T1000 (cell line): Measurements from ENCODE around the gene PCSK5.
"Not testable (repeated sequence)": the region's sequence is repeated elsewhere in the genome, so short reads cannot be mapped to it uniquely, and the experiment has no call there.

Experiments used
- DNase-seq: peaks from one replicate; lab custom pipeline; 2025; ENCODE audit warnings: mixed read lengths; lab: John Stamatoyannopoulos, UW

PCSK5 gene

DNA sequence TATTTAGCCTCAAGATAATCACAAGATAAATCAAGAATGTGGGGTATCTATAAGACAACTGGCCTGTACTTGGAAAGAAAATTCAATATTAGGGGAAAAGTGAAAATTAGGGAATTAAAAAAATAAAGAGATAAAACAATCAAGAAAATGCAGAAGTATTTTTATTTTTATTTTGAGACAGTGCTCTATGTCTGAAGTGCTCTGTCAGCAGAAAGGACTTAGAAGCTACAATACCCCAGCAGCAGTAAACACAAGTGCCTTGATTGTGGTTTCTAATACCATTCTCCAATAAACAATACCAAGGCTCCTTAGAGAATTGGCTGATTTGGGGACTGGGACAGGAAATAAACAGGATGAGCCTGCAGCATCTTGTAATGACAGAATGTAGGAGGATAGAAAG lies 358.8 kb downstream of the PCSK5 start:
- no peak for DNase-seq

DNA sequence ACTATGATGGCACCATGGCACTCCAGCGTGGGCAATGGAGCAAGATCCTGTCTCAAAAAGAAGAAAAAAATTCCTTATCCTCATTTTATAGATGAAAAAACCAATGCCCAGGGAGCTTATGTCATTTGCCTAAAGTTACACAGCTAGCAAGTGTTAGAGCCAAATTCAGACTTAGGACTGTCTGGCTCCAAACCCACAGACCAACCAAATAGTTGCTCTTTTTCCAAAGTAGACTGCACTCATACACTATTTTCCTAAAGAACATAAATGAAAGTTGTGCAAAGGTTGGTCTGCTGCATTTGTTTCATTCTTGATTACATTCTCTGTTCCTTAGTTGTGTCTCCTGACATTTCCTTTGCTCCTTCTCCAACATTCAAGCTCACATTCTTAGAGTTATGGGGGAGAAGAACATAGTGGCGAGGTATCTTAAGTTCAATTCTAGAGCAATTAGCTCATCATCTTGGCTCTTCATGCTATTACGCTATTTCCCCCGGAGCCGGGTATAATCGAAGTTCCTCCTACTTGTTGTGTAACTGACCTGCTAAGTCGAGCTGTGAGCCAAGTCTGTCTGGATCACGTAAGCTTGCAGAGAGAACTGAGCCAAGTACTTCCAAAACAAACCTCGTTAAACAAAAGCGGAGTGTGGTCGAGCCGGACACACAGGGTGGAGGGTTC lies 365.4 kb downstream of the PCSK5 start:
- peak; percentile 25 for DNase-seq

DNA sequence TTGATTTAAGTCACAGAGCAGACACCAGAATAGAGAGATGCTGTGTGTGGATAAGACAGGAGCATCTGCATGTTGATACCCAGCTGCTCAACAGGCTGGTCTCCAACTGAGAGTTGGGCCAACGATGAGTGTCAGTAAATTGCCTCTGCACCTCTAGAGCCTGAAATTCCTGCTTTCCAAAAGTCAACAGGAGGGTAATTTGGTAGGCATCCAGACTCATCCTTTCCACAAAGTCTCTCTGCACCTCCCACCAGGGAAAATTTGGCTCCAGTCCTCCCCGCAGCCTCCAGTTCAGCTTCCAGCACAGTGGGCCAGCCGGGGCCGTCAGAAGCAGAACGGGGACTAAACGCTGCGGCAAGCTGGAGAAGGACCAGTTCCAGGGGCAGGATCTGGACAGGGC lies 366.8 kb downstream of the PCSK5 start:
- no peak for DNase-seq

DNA sequence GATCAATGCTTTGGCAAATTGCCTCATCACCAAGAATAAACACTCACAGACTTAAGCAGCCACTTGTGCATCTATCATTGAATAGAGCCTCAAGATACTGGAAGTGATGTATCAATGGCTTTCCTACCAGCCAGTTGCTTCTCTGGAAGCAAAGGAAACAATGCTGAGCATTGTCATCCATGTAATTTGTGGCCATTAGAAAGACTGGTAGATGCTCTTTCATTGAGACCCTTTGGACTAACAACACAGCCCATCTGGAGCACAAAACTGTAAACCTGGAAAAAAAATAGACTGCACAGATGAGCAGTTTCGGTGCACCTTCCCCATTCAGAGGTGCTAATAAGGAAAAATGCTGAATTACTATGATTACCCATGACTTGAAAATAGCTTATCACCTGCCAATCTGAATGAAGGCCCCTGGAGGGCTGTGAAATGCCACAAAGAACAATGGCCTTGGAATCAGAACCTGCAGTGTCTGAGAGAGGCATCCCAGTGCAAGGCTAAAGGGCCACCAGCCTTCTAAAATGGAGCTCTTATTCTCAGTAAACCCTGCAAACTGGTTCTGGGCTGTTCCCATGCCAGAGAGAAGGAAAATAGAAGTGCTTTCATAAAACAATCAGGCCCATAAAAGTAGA lies 376.3 kb downstream of the PCSK5 start:
- DNase-seq = no peak

DNA sequence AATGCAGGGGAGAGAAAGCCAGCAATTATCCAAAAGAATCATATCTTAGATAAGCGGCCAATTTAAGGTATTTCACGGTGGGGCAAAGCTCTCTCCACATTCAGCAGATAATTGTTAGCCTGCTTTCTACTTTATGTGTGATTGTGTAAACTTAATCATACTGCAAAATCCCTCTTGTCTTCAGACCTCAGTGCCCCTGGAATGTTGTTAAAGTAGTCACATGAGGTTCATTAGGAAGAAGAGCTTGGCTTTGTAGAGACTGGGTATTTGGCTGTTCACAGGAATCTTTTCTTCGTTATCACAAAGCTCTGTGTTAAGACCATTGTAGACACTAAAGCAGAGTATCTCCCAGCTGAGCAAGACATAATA lies 376.8 kb downstream of the PCSK5 start:
- no peak for DNase-seq

DNA sequence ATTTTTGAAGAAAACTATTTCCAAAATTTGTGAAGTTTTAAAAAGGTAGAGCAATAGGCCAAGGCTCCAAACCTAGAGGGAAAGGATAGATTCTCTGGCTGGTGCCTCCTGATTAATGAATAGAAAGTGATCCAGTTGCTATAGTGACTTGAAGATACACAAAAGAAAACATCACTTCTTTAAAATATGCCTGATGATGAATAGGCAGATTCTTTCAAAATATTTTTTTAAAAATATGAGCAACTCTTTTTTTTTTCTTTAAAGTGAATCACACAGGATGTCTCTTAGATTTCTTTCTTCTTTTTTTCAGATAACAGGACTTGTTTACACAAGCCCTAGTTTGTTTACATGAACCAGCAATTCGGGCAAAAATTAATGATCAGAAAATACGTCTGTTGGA lies 379.3 kb downstream of the PCSK5 start:
- DNase-seq = no peak

DNA sequence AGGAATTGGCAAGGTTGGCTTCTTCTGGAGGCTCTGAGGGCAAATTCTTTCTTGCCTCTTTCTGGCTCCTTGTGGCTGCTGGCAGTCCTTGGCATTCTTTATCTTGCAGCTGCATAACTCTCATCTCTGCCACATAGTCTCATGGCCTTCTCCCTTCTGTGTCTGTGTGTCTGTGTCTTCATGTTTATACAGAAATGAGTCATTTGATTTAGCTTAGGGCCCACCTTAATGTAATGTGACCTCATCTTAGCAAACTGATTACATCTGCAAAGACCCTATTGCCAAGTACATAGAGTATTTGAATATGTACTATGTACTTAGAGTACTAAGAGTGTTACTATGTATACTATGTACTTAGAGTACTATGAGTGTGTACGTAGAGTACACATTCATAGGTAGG lies 381.3 kb downstream of the PCSK5 start:
- no peak for DNase-seq

DNA sequence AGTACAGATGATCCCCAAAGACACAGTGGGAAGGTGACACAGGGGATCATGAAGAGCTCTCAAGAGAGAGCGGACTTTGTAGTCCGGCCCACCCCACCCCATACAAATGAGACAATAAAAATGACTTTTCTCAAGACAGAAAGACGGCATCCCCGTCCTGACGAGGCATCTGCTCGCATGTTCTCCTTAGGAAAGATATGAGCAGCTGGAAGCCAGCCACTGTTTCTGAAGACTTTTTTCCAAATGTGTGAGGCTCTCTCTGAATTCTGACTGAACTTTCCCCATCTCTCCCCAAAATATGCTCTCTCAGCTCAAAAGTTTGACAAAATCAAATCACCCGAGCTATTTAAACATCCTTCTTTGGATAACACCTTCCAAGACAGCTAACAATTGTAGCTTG lies 398.6 kb downstream of the PCSK5 start:
- no peak for DNase-seq

DNA sequence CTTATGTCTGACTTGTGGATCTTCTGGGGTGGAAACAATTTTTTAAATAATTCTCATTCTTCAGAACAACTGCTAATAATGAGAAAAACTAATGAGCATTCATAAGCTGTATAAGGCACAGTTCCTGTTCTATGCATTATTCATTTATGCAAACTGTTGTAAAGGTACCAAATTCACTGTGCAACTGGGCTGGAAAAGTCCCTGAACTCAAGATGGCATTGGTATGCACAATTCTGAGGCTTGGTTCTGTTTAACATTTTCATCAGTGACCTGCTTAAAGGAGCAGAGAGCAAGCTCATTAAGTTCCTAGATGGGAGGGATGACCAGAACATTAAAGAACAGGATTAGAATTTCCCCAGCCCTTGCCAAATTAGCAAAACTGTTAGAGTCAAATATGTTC lies 399.2 kb downstream of the PCSK5 start:
- no peak for DNase-seq

DNA sequence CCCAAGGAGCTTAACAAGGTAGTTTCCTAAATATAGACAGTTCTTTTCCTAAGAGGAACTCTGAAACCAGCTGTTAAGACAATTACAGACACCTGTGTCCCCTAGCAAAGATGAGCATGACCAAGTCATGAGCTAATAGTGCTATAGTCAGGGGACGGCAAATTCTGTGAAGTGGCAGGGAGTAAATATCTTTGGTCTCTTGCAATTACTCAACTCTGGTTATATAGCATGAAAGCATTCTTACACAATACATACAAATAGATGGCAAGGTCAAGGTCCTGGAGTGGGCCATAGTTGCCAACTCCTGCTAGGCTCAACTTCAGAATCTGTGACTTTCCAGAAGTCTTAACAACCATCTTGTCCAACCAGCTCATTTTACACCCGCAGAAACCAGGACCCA lies 400.1 kb downstream of the PCSK5 start:
- DNase-seq = no peak

DNA sequence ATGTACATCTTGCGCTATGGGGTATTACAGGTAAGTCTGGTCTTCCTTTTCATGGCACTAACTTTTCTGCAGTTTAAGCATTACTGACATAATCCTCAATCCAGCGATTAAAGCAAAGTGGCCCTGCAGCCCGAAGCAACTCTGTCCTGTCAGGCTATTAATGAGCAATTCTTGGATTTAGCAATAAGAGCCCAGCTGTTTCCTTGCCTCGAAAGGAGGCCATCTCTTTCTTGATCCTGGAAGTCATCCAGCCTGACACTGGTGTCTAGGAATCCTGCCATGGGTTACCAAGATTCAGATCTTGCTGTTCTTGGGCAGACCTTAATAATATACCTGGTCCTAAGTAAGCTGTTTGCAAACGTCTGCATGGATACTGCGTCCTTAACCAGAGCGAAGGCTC lies 401.8 kb downstream of the PCSK5 start:
- no peak for DNase-seq

DNA sequence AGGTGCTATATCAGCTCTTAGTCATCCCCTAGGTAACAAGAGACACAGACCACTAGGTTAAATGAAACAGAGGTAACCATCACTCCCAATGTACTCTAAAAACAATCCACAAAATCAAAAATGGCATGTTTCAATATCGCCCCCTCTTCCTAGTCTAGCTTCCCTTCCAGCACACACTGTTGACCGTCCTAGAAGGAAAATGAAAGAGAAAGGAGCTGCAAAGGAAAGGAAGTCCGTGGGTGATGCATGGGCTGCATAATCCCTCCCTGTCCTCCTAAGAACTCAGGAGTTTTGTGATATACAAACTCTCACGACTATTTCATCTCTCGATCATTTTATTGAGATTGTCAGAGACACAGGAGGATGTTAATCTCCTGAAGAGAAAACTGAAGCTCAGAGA lies 402.2 kb downstream of the PCSK5 start:
- no peak for DNase-seq

DNA sequence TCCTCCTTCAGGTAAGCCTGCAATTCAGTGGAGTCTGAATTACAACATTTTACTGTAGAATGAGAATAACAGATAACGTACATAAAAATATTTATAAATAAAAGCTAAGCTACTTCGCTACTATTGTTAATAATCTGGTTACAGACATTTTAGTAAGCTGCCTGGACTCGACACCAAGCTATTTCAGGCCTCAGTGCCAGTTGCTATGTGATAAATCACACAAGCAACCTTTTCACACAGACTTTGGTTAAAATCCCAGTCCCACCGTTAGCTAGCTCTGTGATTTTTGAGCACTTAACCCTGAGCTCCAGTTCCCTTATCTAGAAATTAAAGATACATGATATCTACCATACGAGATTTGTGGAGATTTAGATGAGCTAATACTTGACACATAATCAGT lies 403.8 kb downstream of the PCSK5 start:
- DNase-seq = no peak

DNA sequence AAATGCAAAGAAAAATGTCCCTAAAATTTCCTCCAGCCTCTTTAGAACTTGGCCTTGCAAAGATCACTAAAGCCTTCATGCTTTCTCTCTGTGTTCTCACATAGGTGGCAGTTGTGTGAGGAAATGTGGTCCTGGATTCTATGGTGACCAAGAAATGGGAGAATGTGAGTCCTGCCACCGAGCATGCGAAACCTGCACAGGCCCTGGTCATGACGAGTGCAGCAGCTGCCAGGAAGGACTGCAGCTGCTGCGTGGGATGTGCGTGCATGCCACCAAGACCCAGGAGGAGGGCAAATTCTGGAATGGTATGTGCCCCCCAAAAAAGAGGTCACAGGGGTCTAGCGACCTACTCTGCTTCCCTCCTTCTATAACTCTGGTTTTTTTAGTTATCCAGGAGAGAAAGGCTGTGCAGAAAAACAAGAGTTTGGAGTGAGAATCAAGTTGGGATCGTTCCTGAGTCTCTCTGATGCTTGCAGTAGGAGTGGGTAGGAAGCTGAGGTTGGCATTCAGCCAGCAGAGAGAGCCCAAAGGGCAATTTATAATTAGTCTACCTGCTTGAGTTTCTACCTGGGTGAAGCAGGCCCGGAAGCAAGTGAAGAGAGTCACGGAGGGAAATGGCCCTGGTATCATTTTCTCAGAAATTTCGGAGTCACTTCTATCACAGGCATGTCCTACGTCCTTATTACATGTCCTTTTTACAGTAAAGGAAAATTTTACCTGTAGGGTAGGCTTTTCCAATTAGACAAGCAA lies 406.3 kb downstream of the PCSK5 start:
- no peak for DNase-seq

DNA sequence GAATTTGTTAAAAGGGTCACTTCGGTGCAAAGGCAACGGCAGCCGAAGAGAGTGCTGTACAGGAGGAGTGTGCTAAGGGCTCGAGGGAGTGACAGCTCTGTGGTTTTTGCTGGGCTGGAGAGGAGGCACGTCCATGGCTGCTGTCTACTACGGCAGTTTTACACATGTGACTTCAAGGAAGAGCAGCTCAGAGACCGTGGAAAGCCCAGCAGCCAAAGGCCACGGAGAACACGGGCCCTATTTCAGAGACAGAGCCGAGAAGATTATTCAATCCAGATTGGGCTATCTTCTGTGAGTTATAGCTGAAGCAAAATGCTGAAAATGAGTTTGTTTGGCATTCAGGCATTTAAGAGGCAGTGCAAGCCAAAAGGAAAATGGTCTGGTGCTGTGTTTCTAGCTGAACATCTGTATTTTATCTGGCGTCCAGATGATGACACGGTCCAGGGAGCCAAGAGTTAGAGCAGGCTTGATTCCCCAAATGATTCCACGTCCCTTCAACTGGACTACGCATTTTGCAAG lies 407.3 kb downstream of the PCSK5 start:
- DNase-seq = no peak

DNA sequence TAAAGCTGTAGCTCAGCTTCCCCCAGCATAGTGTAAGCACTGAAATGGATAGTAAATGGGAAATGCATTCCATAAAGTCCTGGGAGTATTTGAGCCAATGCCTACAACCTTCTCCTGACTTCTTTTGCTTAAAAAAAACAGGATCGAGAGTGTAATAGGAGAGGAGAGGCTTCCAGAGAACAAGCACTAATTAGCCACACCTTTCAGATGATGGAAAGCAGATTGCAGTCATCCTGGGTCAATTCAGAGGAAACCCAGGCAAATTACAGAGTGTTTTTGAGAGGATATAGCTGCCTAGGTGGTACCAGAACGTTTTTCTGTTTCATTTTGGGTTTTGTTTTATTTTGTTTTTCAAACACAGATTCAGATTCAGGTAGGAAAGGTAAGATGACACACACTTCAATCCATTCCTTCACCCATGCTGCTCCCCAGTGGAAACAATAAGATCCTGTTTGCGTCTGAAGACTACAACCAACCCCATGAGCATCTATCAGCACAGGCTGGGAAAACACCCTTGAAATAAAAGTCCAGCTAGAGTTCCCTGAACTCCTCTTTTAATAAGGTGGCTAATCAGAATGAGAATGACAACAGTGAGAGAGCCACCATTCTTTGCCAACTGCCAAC lies 408.2 kb downstream of the PCSK5 start:
- DNase-seq = no peak

DNA sequence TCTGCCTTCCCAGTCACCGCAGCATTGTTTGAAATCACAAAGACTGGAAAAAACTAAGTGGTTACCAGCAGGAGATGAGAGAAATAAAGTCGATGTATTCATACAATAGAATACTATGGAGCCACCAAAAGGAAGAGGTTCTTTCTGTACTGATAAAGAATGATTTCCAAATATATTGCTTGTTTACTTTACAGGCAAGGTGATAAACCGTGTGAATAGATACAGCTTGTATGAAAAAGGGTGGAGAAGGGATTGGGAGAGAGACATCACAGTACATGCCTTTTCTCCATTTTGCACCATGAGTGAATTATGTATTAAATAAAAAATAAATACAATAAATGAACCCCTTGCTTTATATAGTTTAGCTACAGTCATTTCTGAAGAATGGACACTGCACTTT lies 412.1 kb downstream of the PCSK5 start:
- DNase-seq = no peak

DNA sequence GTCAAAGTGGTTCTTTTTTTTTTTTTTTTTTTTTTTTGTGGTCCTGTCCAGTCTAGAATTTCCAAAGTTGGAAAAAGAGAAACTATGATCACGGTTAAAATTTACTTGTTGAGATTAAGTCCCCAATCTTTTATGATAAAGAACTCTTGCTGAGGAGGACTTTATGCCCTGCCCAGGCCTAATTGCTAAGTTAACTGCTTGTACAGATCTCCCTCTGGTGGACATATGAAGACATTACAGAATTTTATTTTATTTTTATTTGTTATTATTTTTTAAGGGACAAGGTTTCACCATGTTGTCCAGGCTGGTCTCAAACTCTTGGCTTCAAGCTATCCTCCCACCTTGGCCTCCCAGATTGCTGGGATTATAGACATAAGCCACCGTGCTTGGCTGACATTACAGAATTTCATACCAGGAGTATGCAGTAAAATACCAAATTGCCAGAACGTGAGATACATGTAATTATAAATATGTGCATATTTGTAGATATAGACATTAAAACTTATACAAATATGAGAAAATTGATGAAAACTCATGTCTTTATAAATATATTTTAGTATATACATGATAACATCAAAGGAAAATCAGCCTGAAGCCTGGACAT lies 412.6 kb downstream of the PCSK5 start:
- DNase-seq = no peak

DNA sequence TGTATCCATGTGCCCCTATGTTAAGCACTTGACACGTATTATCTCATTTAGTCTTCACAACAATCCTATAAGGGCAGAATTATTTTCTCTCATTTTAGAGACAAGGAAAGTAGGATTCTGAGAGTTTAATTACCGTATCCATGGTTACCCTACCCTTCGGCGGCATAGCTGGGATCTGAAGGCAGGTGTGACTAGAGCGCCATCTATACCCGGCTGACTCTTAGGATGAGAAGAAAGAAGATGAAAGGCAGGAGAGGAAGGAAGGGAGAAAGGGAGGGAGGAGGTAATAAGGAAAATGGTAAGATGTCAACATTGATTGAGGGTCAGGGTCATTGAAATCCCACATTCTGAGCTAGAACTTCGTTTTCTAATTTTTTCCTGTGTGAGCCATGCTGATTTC lies 416.6 kb downstream of the PCSK5 start:
- not testable (repeated sequence) for DNase-seq

DNA sequence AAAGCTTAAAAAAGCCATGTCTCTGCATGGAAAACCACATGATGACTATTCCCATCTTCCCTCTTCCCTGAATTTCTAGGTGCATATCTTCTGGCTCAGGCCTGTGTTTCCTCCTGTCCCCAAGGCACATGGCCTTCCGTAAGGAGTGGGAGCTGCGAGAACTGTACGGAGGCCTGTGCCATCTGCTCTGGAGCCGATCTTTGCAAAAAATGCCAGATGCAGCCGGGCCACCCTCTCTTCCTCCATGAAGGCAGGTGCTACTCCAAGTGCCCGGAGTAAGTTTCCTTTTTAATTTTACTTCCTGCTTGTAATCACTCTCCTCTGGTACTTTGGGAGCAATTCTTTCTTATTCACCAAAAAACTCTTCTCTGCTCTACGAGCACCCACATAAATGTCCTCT lies 420.1 kb downstream of the PCSK5 start:
- DNase-seq = no peak

DNA sequence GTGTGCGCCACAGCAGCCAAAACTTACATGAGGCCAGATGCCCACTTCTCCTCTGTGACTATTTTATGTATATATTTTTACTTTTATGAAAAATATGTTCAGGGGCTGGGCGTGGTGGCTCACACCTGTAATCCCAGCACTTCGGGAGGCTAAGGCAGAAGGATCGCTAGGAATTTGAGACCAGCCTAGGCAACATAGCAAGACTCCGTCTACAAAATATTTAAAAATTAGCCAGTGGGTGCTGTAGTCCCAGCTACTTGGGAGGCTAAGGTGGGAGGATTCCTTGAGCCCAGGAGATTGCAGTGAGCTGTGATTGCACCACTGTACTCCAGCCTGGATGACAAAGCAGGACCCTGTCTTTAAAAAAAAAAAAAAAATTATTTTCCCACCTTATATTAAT lies 420.5 kb downstream of the PCSK5 start:
- no peak for DNase-seq

DNA sequence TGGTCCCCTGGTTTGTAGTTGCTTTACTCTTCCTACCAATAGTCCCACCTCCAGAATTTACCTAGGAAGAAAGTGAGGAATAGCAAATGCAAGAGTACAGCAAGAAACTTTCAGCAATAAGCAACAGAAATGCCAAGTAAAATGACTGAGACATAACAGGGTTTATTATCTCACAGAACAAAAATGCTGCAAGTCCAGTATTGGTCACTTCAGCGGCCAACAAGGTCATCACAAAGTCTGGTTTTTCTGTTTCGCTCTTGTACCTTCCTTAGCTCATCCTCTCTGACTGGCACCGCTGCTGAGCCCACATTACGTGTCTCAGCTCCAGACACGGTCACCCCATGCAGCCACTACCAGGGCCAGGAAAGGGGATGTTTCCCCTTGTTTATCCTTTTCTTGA lies 421.1 kb downstream of the PCSK5 start:
- no peak for DNase-seq
